ENCODE measurements around the gene NRF1. TPM values are rescaled to one million over a fixed set of nuclear protein-coding genes. Genes with fewer than 3 reads are reported as not detected.

Gene NRF1
- total and polyA plus RNA-seq, 4 donors: 6.9 to 33.3 (median 14.8) TPM

GRCh38 chr7:129777993-129778769 lies 166.7 kb downstream of the NRF1 start:
- no peak overlapping the region for H3K27ac ChIP-seq (ENCODE audit: low read depth in 1 of 2, low read length in 1 of 2)
- H3K9ac ChIP-seq (ENCODE audit: insufficient read depth in 1 of 2, low read length in 2 of 2): no peak overlapping the region
- DNase-seq (no peak), ATAC-seq (ENCODE audit: insufficient read depth, low FRiP score) (no peak)
- 16 to 25% methylated on average over 45 of the region's 45 CpGs for WGBS, 2 donors
- H3K4me1 ChIP-seq (ENCODE audit: control insufficient read depth in 5 of 5, insufficient read depth in 5 of 5, low read length in 5 of 5): peaks cover 0 to 28% (median 6%) of the 10 kb centered on the region in 5 donors
- no peak overlapping the region for H3K4me3 ChIP-seq
- H3K9me3 ChIP-seq (ENCODE audit: control insufficient read depth in 4 of 4, insufficient read depth in 3 of 4, low read length in 3 of 4): no peaks in the 10 kb centered on the region
- no peaks in the 10 kb centered on the region for H3K36me3 ChIP-seq (ENCODE audit: control insufficient read depth in 4 of 4, insufficient read depth in 4 of 4, low read length in 4 of 4)
- H3K27me3 ChIP-seq (ENCODE audit: control insufficient read depth in 3 of 3, insufficient read depth in 3 of 3, low read length in 2 of 3): peaks cover 0 to 51% (median 49%) of the 10 kb centered on the region in 3 donors
- no peak for TF ChIP-seq CTCF (IDR thresholded peaks at IDR 0.05; ENCODE audit: control extremely low read depth, extremely low read depth)

- Histone ChIP-seq H3K36me3 (ENCODE audit: control insufficient read depth in 4 of 4, insufficient read depth in 4 of 4, low read length in 4 of 4) (no peaks in the 10 kb centered on the region), H3K9me3 (ENCODE audit: control insufficient read depth in 4 of 4, insufficient read depth in 3 of 4, low read length in 3 of 4) (no peaks in the 10 kb centered on the region), H3K9ac (ENCODE audit: insufficient read depth in 1 of 2, low read length in 2 of 2) (no peak overlapping the region), H3K4me1 (ENCODE audit: control insufficient read depth in 5 of 5, insufficient read depth in 5 of 5, low read length in 5 of 5) (peaks cover 0 to 29% (median 6%) of the 10 kb centered on the region in 5 donors), H3K4me3 (peak overlapping the region; percentile 33), H3K27ac (ENCODE audit: low read depth in 1 of 2, low read length in 1 of 2) (no peak overlapping the region), H3K27me3 (ENCODE audit: control insufficient read depth in 3 of 3, insufficient read depth in 3 of 3, low read length in 2 of 3) (peaks cover 0 to 57% (median 55%) of the 10 kb centered on the region in 3 donors)
- TF ChIP-seq CTCF (IDR thresholded peaks at IDR 0.05; ENCODE audit: control extremely low read depth, extremely low read depth): no peak
- DNase-seq: peak in 1 of 3 donors; percentile 23
- WGBS, 2 donors: 3 to 4% methylated on average over 67 to 84 of the region's 84 CpGs
- no peak for ATAC-seq (ENCODE audit: insufficient read depth, low FRiP score)
Measured at GRCh38 chr7:129778770-129779601, 167.5 kb downstream of the NRF1 start.

GRCh38 chr7:129779602-129780256 lies 168.2 kb downstream of the NRF1 start:
- no peak overlapping the region for H3K9ac ChIP-seq (ENCODE audit: insufficient read depth in 1 of 2, low read length in 2 of 2)
- 1% methylated on average over 37 to 76 of the region's 76 CpGs for WGBS, 2 donors
- no peaks in the 10 kb centered on the region for H3K9me3 ChIP-seq (ENCODE audit: control insufficient read depth in 4 of 4, insufficient read depth in 3 of 4, low read length in 3 of 4)
- peak overlapping the region in 1 of 2 donors; percentile 48 for H3K27ac ChIP-seq (ENCODE audit: low read depth in 1 of 2, low read length in 1 of 2)
- peak; percentile 56 to 70 (median 61) for DNase-seq
- peaks cover 0 to 29% (median 6%) of the 10 kb centered on the region in 5 donors for H3K4me1 ChIP-seq (ENCODE audit: control insufficient read depth in 5 of 5, insufficient read depth in 5 of 5, low read length in 5 of 5)
- peak overlapping the region; percentile 31 for H3K4me3 ChIP-seq
- ATAC-seq (ENCODE audit: insufficient read depth, low FRiP score): peak; percentile 69
- no peaks in the 10 kb centered on the region for H3K36me3 ChIP-seq (ENCODE audit: control insufficient read depth in 4 of 4, insufficient read depth in 4 of 4, low read length in 4 of 4)
- peaks cover 5 to 65% (median 61%) of the 10 kb centered on the region in 3 donors for H3K27me3 ChIP-seq (ENCODE audit: control insufficient read depth in 3 of 3, insufficient read depth in 3 of 3, low read length in 2 of 3)
- no peak for TF ChIP-seq CTCF (IDR thresholded peaks at IDR 0.05; ENCODE audit: control extremely low read depth, extremely low read depth)

All from lung (tissue), 12 donors.